Measurements from ENCODE around the gene PLAAT5. TPM values are rescaled to one million over a fixed set of nuclear protein-coding genes. Genes with fewer than 3 reads are reported as not detected.
"Not testable (repeated sequence)": the region's sequence is repeated elsewhere in the genome, so short reads cannot be mapped to it uniquely, and the experiment has no call there.

Gene PLAAT5
- total RNA-seq, 1 donor from 2014 or later, result 0.06 TPM

GRCh38 chr11:63448646-63449045 is 42.3 kb downstream of the PLAAT5 start:
- no peak for TF ChIP-seq CTCF (conservative IDR thresholded peaks at IDR 0.05; ENCODE audit: low read depth, low read length)
- DNase-seq (ENCODE audit: low read depth), result no peak
- no peak overlapping the region for H3K4me3 ChIP-seq (ENCODE audit: low read depth, low read length)

- no peak for TF ChIP-seq CTCF (conservative IDR thresholded peaks at IDR 0.05; ENCODE audit: low read depth, low read length)
- DNase-seq (ENCODE audit: low read depth), result no peak
- H3K4me3 ChIP-seq (ENCODE audit: low read depth, low read length), result no peak overlapping the region
Measured at GRCh38 chr11:63445720-63446119, 45.2 kb downstream of the PLAAT5 start.

GRCh38 chr11:63445118-63445517 is 45.8 kb downstream of the PLAAT5 start:
- no peak overlapping the region for H3K4me3 ChIP-seq (ENCODE audit: low read depth, low read length)
- DNase-seq (ENCODE audit: low read depth), result no peak
- TF ChIP-seq CTCF (conservative IDR thresholded peaks at IDR 0.05; ENCODE audit: low read depth, low read length), result no peak

- H3K4me3 ChIP-seq (ENCODE audit: low read depth, low read length), result no peak overlapping the region
- DNase-seq (ENCODE audit: low read depth), result no peak
- TF ChIP-seq CTCF (conservative IDR thresholded peaks at IDR 0.05; ENCODE audit: low read depth, low read length), result no peak
Measured at GRCh38 chr11:63444160-63444559, 46.8 kb downstream of the PLAAT5 start.

- no peak overlapping the region for H3K4me3 ChIP-seq (ENCODE audit: low read depth, low read length)
- no peak for DNase-seq (ENCODE audit: low read depth)
- no peak for TF ChIP-seq CTCF (conservative IDR thresholded peaks at IDR 0.05; ENCODE audit: low read depth, low read length)
Measured at GRCh38 chr11:63443714-63444113, 47.3 kb downstream of the PLAAT5 start.

- H3K4me3 ChIP-seq (ENCODE audit: low read depth, low read length); DNase-seq (ENCODE audit: low read depth): not testable (repeated sequence)
Measured at GRCh38 chr11:63435831-63436230, 55.1 kb downstream of the PLAAT5 start.

GRCh38 chr11:63435351-63435750 is 55.6 kb downstream of the PLAAT5 start:
- DNase-seq (ENCODE audit: low read depth); H3K4me3 ChIP-seq (ENCODE audit: low read depth, low read length): not testable (repeated sequence)

GRCh38 chr11:63430731-63431130 is 60.2 kb downstream of the PLAAT5 start:
- not testable (repeated sequence) for H3K4me3 ChIP-seq (ENCODE audit: low read depth, low read length); DNase-seq (ENCODE audit: low read depth)

- no peak for TF ChIP-seq CTCF (conservative IDR thresholded peaks at IDR 0.05; ENCODE audit: low read depth, low read length)
- no peak overlapping the region for H3K4me3 ChIP-seq (ENCODE audit: low read depth, low read length)
- DNase-seq (ENCODE audit: low read depth), result no peak
Measured at GRCh38 chr11:63427971-63428508, 62.9 kb downstream of the PLAAT5 start.

Data from epithelial cell of proximal tubule (primary cell).